SU-DHL-6 (cell line): ENCODE results near the gene PCNX4.
"Not testable (repeated sequence)": the region's sequence is repeated elsewhere in the genome, so short reads cannot be mapped to it uniquely, and the experiment has no call there.

Experiments used
- H2AFZ ChIP-seq: fragments of 200-600 bp; sonication (generic); 2 replicates; pipeline ENCODE4 v1.6.1; 2014; ENCODE audit warnings: low read depth, mild to moderate bottlenecking, moderate library complexity, mixed read lengths, antibody characterized with exemption, low read length; ENCODE audit not compliant: severe bottlenecking
- H3F3A ChIP-seq: fragments of 200-600 bp; shearing (Covaris generic); 2 replicates; pipeline ENCODE4 v1.6.0; 2016; ENCODE audit warnings: antibody characterized with exemption, mild to moderate bottlenecking; ENCODE audit not compliant: insufficient read depth
- H3K27ac ChIP-seq: fragments of 200-600 bp; sonication (generic); 2 replicates; pipeline ENCODE4 v1.5.1; 2016; ENCODE audit warnings: low read depth, mild to moderate bottlenecking, low read length, moderate library complexity, mixed read lengths
- H3K27me3 ChIP-seq: fragments of 200-600 bp; sonication (generic), shearing (Covaris generic); 2 replicates; pipeline ENCODE4 v1.6.0; 2014; ENCODE audit warnings: mild to moderate bottlenecking, low read length
- H3K36me3 ChIP-seq: fragments of 200-600 bp; sonication (generic); 2 replicates; pipeline ENCODE4 v1.6.1; 2014; ENCODE audit warnings: mild to moderate bottlenecking, low read length, mixed read lengths
- H3K4me2 ChIP-seq: fragments of 300-600, 200-600 bp; shearing (Covaris generic), sonication (generic); 2 replicates; pipeline ENCODE4 v1.6.0; 2014; ENCODE audit warnings: low read length, low read depth, mild to moderate bottlenecking; ENCODE audit not compliant: poor library complexity, severe bottlenecking
- H3K4me3 ChIP-seq: fragments of 200-600 bp; sonication (generic); 2 replicates; pipeline ENCODE4 v1.5.1; 2014; ENCODE audit warnings: antibody characterized with exemption, low read length, mild to moderate bottlenecking, mixed read lengths; ENCODE audit not compliant: insufficient read depth, poor library complexity, severe bottlenecking
- H3K79me2 ChIP-seq: fragments of 200-600 bp; sonication (generic); 2 replicates; pipeline ENCODE4 v1.6.1; 2014; ENCODE audit warnings: mild to moderate bottlenecking, low read length, moderate library complexity; ENCODE audit not compliant: insufficient read depth
- H3K9ac ChIP-seq: fragments of 200-600 bp; sonication (generic); 2 replicates; pipeline ENCODE4 v1.7.0; 2014; ENCODE audit warnings: mild to moderate bottlenecking, low read length
- H3K9me2 ChIP-seq: fragments of 200-600 bp; sonication (generic); replicated peaks from 2 replicates; pipeline ENCODE4 v1.6.1; 2014; ENCODE audit warnings: low read length; ENCODE audit not compliant: insufficient read depth
- H3K9me3 ChIP-seq: fragments of 200-600 bp; sonication (generic); 2 replicates; pipeline ENCODE4 v1.6.1; 2014; ENCODE audit warnings: low read length, mixed read lengths; ENCODE audit not compliant: insufficient read depth
- H4K20me1 ChIP-seq: fragments of 200-600 bp; sonication (generic); 2 replicates; pipeline ENCODE4 v1.6.1; 2014; ENCODE audit warnings: low read depth, mild to moderate bottlenecking, antibody characterized with exemption, low read length, moderate library complexity, mixed read lengths
- EZH2phosphoT487 ChIP-seq: fragments of 200-600 bp; sonication (generic), shearing (Covaris generic); conservative IDR thresholded peaks from 2 replicates; pipeline ENCODE4 v1.6.1; 2018; ENCODE audit warnings: mild to moderate bottlenecking, antibody characterized with exemption, low read length, moderate library complexity, mixed read lengths
- TF ChIP-seq, protein P1 (sequence below): fragments of 200-600 bp; sonication (generic); IDR thresholded peaks from one replicate; pipeline ENCODE4 v1.5.1; 2017; ENCODE audit warnings: antibody characterized with exemption, mild to moderate bottlenecking, low read length, moderate library complexity; ENCODE audit not compliant: insufficient read depth, poor library complexity, severe bottlenecking

Gene PCNX4

GRCh38 chr14:60095231-60095630, 3.5 kb downstream of the PCNX4 start:
- Histone ChIP-seq H4K20me1 (no peaks in the 10 kb centered on the region), H3K9ac (no peak overlapping the region), H3K4me2 (peak overlapping the region; percentile 99), H3K27ac (no peak overlapping the region), H3K79me2 (peaks cover 78% of the 10 kb centered on the region), H3K27me3 (no peaks in the 10 kb centered on the region), H2AFZ (no peak overlapping the region), H3K4me3 (no peak overlapping the region), H3K9me2 (no peaks in the 10 kb centered on the region), H3K9me3 (no peaks in the 10 kb centered on the region), H3F3A (peaks cover 7% of the 10 kb centered on the region; the same call in 1 of the 2 replicates), H3K36me3 (no peaks in the 10 kb centered on the region)
- TF ChIP-seq, protein P1, sequence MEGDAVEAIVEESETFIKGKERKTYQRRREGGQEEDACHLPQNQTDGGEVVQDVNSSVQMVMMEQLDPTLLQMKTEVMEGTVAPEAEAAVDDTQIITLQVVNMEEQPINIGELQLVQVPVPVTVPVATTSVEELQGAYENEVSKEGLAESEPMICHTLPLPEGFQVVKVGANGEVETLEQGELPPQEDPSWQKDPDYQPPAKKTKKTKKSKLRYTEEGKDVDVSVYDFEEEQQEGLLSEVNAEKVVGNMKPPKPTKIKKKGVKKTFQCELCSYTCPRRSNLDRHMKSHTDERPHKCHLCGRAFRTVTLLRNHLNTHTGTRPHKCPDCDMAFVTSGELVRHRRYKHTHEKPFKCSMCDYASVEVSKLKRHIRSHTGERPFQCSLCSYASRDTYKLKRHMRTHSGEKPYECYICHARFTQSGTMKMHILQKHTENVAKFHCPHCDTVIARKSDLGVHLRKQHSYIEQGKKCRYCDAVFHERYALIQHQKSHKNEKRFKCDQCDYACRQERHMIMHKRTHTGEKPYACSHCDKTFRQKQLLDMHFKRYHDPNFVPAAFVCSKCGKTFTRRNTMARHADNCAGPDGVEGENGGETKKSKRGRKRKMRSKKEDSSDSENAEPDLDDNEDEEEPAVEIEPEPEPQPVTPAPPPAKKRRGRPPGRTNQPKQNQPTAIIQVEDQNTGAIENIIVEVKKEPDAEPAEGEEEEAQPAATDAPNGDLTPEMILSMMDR, result no peak
- no peak for TF ChIP-seq EZH2phosphoT487

- no peaks in the 10 kb centered on the region for H3K27me3 ChIP-seq
- H3K4me3 ChIP-seq, result no peak overlapping the region
- H3K9ac ChIP-seq, result no peak overlapping the region
- no peaks in the 10 kb centered on the region for H3K9me2 ChIP-seq
- TF ChIP-seq, protein P1, result no peak
- TF ChIP-seq EZH2phosphoT487, result no peak
- H3K4me2 ChIP-seq, result no peak overlapping the region
- H3F3A ChIP-seq, result peaks cover 7% of the 10 kb centered on the region; the same call in 1 of the 2 replicates
- H4K20me1 ChIP-seq, result no peaks in the 10 kb centered on the region
- no peak overlapping the region for H3K27ac ChIP-seq
- H3K36me3 ChIP-seq, result no peaks in the 10 kb centered on the region
- peaks cover 84% of the 10 kb centered on the region for H3K79me2 ChIP-seq
- no peaks in the 10 kb centered on the region for H3K9me3 ChIP-seq
- no peak overlapping the region for H2AFZ ChIP-seq
These were observed 4.2 kb downstream of the PCNX4 start for GRCh38 chr14:60095781-60096450.

- H3K9me2 ChIP-seq, result no peaks in the 10 kb centered on the region
- H3K9ac ChIP-seq, result no peak overlapping the region
- no peaks in the 10 kb centered on the region for H3K27me3 ChIP-seq
- H3K27ac ChIP-seq, result no peak overlapping the region
- peaks cover 3% of the 10 kb centered on the region; the same call in 1 of the 2 replicates for H3F3A ChIP-seq
- TF ChIP-seq EZH2phosphoT487, result no peak
- TF ChIP-seq, protein P1, result no peak
- H3K79me2 ChIP-seq, result peaks cover 96% of the 10 kb centered on the region
- no peak overlapping the region for H3K4me2 ChIP-seq
- H2AFZ ChIP-seq, result no peak overlapping the region
- no peaks in the 10 kb centered on the region for H3K9me3 ChIP-seq
- H4K20me1 ChIP-seq, result peaks cover 7% of the 10 kb centered on the region; the same call in 1 of the 2 replicates
- 0 out of 2 replicates have a peak, but pooled peaks cover 4% of the 10 kb centered on the region for H3K36me3 ChIP-seq
- no peak overlapping the region for H3K4me3 ChIP-seq
These were observed 6.3 kb downstream of the PCNX4 start for GRCh38 chr14:60097974-60098373.

DNA sequence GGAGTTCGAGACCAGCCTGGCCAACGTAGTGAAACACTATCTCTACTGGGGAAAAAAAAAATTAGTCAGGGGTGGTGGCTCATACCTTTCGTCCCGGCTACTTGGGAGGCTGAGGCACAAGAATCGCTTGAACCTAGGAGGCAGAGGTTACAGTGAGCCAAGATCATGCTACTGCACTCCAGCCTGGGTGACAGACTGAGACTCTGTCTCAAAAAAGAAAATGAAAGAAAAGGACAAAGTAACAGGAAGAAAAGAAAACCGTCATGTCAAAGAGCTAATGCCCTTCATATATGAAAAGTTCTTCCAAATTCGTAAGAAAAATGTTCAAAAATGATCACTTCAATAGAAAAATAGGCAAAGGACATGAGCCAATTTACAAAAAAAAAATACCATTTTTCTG, 8.1 kb downstream of the PCNX4 start:
- H3K4me3 ChIP-seq, H3K27ac ChIP-seq, H3K4me2 ChIP-seq, H3K9me3 ChIP-seq, H3F3A ChIP-seq, H4K20me1 ChIP-seq, H3K27me3 ChIP-seq, H3K9ac ChIP-seq, H3K36me3 ChIP-seq, H3K9me2 ChIP-seq, H2AFZ ChIP-seq: not testable (repeated sequence)
- H3K79me2 ChIP-seq, result peaks cover 95% of the 10 kb centered on the region
